ENCODE data around the gene SLC9A8.

The SLC9A8 gene

DNA sequence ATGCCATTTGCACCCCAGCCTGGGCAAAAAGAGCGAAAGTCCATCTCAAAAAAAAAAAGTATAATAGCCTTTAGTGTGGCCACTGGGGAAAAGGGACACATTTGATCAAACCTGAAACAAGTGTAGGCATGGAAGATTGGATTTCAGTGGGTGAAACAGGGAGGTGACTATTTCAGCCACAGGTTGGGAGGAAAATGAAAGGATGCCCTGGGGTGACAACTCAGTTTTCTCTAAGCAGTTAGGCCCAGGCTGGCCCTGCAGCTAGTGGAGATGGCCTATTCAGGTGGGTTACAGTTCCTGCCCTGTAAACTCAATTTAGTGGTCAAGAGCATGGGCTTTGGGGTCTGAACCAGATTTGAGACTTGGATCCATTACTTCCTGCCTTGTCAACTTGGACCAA lies 66.3 kb downstream of the SLC9A8 start:
- no peak for DNase-seq (ENCODE audit: low spot score)

- no peak for DNase-seq (ENCODE audit: low spot score)
Observed at GRCh38 chr20:49880177-49880576, 67.5 kb downstream of the SLC9A8 start.

DNA sequence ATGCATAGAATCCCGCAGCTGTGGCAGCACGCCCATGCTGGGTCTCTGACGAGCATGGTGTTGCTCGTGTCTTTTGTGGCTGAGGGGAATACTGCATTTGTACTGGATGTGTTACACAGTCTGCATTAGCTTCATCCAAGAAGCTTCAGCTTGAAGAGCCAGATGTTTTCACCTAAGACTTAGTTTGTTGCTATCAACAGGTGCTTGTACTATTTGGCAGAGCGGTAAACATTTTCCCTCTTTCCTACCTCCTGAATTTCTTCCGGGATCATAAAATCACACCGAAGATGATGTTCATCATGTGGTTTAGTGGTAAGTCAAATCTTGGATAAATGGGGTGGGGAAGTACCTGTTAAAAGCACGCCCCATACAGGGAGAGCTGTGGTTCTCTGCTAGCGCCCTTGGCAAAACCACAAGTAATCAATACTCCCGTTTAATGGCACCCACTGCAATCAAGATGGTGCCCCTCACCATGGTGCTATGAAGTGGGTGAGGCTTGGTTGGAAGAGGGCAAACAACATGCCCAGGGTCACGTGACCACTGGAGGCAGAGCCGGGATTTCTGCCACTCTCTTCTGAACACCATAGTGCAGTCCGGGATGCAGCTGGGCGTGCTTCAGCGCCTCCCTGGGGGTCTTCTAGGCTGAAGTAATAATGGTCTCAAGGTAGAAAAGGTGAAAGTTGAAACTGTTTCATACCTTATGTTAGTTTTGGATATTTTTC lies 68.3 kb downstream of the SLC9A8 start:
- DNase-seq (ENCODE audit: low spot score): no peak

DNA sequence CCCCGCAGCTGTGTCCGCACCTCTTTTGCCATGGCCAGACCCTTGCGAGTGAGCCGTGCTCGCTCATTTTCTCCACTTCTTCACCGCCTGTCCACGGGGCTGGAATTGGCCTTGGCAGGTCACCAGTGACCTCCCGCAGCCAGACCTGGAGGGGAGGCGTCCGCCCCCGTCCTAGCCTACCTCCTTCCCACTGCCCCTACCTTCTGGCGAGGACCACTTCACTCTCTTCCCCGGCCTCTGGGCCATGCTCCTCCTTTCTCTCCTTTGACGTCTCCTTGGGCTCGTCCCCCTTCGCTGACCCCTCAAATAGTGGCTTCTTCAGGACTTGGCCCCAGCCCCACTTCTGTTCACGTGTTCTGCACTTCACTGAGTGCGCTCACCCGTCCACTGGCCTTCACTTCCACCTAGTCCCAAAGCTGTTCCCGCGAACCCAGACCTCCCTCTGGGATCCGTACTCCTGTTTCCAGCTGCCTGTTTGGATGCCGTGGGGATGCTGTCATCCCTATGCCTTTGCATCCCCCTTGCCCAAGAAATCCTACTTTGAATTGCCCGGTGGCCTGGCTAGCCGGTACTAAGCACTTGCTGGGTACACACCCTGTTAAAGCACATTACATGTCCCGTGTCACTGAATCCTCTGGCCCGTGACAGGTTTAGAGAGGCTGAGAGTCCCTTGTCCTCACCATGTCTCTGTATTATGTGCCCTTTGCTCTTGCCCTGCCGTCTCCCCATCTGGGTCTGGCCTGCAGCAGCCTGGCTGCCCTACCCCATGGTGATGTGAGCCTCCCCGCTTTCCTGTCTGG lies 69.7 kb downstream of the SLC9A8 start:
- DNase-seq (ENCODE audit: low spot score): no peak

GRCh38 chr20:49883246-49883802 lies 70.7 kb downstream of the SLC9A8 start:
- DNase-seq (ENCODE audit: low spot score): no peak

DNA sequence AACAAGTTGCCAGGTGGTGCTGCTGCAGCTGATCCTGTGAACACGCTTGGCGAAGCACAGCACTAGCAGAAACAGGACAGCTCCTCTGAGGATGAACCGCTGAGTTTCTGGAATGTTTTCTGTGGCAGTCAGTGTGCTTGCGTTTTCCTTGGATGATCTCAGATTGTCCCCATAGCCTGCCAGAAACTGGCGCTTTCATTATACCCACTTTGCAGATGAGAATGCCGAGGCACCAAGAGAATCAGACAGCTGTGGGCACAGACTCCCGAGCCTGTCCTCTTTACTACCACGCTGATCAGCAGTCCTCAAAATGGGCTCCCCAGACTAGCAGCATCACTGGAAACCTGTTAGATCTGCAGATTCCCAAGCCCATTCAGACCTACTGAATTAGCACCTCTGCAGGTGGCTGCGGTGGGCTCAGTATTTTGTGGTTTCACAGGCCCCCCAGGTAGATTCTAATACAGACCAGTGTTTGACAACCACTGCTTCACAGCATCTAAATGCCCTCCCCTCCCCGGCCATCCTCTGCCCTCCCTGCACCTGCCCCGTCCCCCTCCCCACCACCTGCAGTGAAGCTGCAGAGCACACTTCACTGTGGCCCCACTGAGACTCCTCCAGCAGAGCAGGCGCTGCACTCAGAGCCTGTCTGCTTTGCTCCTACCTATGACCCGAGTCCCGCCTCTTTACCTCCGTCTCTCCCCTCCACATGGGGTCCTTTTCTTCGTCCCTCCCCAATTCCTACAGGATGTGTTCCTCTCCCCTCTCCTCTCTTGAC lies 73.1 kb downstream of the SLC9A8 start:
- no peak for DNase-seq (ENCODE audit: low spot score)

GRCh38 chr20:49886571-49887213 lies 74.1 kb downstream of the SLC9A8 start:
- DNase-seq (ENCODE audit: low spot score): no peak

DNA sequence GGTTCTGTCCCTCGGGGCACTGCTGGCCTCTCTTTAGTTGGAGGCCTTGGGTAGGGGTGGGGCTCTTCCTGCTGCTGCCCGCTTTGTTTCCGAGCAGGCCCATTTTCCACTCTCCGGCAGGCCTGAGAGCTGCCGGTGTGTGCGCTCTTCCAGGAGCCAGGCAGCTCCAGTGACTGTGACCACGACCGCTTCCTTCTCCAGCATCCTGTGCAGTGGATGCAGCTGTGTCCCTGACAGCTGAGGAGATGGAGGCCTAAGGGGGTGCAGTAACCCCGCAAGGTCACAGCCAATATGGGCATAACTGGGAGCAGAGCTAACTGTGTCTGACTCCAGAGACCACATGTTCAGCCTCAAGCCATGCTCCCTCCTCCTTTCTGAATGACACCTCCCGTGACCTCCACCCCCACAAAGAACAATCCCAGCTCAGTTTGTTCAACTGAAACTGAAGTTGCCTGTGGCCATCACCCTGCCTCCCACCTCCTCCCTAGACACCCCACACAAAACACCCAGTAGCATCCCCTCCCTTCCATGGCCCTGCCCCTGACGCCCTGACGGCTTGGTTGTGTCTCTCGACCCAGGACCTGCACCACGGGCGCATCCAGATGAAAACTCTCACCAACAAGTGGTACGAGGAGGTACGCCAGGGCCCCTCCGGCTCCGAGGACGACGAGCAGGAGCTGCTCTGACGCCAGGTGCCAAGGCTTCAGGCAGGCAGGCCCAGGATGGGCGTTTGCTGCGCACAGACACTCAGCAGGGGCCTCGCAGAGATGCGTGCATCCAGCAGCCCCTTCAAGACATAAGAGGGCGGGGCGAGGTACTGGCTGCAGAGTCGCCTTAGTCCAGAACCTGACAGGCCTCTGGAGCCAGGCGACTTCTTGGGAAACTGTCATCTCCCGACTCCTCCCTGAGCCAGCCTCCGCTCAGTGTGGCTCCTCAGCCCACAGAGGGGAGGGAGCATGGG lies 74.9 kb downstream of the SLC9A8 start:
- no peak for DNase-seq (ENCODE audit: low spot score)

DNA sequence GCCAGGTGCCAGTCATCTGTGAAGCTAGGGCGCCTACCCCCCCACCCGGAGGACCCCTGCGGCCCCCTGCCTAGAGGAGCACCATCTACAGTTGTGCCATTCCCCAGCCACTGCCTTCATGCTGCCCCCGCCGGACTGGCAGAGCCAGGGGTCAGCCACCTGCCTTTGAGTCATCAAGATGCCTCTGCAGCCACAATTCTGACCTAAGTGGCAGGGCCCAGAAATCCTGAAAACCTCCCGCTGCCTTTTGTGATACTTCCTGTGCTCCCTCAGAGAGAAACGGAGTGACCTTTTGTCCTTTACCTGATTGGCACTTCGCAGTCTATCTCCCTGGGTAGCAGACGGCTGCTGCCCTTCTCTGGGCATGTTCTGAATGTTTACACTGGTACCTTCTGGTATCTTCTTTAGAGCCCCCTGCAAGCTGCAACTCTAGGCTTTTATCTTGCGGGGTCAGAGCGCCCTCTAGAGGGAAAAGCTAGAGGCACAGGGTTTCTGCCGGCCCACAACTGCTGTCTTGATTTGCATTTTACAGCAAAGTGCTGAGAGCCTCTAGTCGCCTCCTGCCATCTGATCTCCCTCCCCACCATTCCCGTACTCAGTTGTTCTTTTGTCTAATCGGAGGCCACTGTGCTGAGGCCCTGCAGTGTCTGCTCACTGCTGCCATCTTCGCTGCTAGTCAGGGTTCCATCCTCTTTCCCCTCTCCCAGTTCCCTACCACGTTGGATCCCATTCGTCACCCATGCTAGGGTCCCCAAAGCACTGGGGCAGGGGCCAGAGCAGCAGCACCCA lies 75.8 kb downstream of the SLC9A8 start:
- peak; percentile 85 for DNase-seq (ENCODE audit: low spot score)

DNA sequence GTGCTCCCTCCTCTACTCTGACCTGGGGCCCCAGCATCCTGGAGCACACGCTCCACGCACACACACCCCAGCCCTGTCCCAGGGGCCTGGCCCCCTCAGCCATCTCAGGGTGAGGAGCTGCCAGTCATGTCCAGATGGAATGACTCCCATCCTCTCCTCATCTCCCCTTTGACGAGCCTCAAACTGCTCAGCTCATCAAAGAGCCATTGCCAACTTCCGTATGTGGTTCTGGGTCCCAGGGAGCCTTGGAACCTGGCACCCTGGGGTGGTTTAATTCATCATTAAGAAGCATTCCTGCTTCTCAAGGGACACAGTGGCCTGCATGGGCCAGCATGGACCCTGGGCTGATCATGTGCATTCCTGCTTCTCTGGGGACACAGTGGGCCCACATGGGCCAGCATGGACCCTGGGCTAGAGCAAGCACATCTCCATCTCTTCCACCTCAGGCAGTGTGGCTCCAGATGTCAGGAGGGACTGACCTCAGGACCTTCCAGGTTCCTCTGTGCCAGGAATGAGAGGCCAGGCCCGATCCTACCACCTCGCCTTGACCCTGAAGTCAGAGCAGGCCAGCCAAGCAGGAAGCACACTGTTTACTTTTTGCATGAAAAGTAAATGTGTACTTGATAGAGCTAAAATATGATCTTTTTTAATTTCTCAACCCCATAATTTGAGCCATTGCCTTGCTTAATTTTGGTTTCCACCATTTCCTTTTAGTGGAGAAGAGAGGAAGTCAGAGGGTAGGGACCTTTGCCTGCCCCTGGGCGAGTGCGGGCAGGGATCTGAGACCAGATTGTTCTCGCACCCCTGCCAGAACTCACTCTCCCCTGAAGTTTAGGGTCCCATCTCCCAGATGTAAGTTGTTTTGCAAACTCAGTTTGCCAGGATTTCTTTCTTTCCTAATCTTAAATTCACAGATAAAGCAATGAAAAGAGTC lies 76.6 kb downstream of the SLC9A8 start:
- DNase-seq (ENCODE audit: low spot score): no peak

DNA sequence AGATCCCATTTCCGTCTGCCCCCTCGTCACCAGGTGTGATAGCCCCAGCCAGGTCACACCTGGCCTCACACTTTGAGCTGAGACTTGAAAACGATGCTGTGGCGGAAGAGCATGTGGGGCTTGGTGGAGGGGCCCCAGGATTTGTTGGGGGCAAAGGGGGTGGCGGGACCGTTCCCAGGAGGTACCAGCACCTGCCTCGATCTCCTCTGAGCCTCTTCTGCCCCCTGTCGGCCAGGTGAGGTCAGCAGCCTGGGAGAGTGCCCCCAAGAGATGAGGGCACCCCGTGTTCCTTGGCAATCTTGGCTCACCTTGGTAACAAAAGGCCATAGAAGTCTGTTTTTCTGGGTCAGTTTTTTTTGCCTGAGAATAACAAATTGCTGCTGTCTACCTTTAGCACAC lies 77.3 kb downstream of the SLC9A8 start:
- no peak for DNase-seq (ENCODE audit: low spot score)

DNA sequence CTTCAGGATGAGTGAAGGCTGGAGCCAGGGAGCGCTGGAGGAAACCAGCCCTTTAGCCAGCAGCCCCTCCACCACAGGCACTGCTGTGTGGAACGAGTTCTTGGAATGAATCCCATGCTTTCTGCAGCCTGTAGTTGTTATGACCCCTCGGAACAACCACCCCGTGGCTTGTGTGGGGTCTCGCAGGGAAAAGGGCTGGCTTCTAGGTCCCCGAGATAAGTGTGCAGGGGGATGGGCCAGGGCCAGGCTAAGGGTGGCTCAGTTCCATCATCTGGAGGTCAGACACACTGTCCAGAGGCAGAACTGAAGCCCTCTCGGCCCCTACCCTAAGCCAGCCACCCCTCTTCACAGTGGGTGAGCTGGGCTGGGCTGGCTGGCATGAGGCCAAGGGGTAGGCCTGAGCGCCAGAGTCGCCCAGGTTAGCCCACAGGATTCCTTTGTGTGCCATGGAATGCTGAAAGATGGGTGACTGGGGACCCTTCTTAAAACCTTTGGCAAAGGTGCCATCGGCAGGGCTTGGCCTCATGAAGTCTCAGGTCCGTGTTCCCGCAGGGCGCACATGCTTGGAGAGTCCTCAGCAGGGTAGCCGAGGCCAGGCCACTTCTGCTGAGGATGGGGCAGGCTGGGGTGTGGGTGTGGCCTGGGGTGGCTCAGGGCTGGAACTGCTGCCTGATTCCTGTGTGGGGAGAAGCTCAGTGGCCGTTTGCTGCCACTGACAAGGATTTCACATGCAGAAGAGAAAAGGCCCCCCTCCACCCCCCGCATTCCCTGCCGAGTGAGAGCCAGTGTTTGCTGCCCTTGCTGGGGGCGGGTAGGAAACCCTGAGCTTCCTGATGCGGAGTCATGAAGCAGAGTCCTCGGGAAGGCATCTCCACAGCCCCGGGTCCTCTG lies 78.1 kb downstream of the SLC9A8 start:
- DNase-seq (ENCODE audit: low spot score): no peak

DNA sequence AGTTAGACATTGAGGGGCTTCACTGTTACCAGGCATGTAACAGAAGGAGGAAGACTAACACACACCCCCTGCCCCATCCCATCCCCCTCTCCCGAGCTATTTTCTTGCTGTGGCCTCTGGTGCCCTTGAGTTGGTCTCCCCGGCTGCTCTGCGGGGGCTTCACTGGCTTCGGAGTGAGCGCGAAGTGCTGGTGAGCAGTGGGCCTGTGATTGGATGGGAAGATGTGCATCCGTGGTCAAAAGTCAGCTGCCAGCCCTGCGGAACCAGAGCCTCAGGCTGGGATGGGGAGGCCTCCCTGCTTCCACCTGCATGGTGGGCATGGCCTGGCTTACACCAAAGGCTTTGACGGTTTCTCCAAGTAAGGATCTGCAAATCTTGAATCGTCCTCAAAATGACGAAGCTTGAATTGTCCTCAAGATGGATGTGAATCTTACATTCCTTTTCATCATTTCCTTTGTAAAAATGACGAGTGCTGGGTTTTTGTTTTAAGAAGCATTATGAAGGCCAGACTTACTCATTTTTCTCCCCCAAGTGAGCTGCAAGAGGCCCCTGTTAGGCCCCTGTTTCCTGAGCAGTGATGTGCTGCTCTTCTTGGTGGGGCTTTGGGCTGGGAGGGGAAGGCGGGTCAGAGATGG lies 79.0 kb downstream of the SLC9A8 start:
- no peak for DNase-seq (ENCODE audit: low spot score)

DNA sequence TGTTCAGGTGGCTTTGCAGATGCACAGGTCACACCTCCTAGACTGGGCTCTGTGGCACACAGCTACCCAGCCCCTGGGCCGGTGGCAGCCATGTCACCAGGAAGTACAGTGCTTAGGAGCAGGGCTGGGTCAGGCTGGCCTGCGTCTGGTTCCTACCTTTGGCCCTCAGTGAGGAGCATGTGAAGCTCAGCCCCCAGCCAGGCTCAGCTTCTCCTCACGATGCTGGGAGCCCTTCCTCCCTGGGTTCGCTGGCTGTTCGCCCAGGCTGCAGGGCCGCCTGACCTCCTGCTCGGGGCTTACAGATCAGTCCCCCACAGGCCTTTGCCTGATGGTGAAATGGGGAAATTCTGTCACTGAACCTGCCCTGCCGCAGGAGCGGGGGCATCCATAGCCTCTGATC lies 79.6 kb downstream of the SLC9A8 start:
- no peak for DNase-seq (ENCODE audit: low spot score)

GRCh38 chr20:49892817-49893216 lies 80.2 kb downstream of the SLC9A8 start:
- no peak for DNase-seq (ENCODE audit: low spot score)

DNA sequence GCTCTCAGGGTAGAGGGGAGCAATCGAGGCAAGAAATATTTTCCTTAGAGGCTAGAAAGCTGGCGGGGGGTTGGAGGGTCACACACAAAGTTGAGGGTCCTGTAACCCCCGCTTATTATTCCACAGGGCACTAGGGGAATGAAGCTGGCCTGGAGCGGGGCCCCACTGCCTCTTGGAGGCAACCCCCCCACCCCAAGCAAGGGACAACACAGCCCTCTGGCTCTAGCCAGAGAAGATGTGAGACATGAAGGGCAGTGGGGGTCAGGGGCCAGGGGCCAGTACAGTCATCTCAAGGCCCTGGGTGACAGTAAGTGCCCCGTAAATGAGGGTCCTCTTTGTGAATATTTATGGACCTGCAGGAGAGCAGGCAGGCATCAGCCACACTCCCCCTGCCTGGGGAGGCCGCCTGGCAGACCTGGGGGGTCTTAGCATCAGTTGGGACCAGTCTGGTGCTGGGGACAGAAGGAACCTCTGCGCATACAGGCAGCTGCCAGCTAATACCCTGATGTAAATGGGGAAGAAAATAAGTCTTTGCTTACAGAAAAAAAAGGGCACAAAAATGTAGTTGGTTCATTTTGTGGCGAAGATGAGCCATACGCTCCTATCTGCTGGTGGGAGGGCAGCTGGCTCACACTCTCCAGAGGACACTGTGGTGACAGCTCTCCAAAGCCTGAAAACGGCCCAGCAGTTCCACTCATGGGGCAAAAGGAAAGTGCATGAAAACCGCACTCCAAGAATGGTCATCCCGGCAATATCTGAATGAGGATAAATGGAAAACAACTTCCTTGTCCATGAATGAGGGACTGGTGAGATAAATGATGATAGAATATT lies 80.8 kb downstream of the SLC9A8 start:
- no peak for DNase-seq (ENCODE audit: low spot score)

Data from NAMALWA (cell line).